Right ventricle myocardium inferior (tissue), 1 donor: ENCODE measurements around the gene RAD23A. TPM values are rescaled to one million over a fixed set of nuclear protein-coding genes. Genes with fewer than 3 reads are reported as not detected.

Source experiments
- ATAC-seq: fragments of 200-7000 bp; cut with Tn5 transposase; one replicate; pipeline ENCODE4 v1.9.1; 2020; ENCODE audit warnings: mild to moderate bottlenecking, moderate library complexity
- DNase-seq: peaks from one replicate; pipeline ENCODE4 v3.0.0; 2021; ENCODE audit errors: missing footprints
- intact Hi-C: fragments of 100-400 bp; cut with DNase I; formaldehyde crosslinking; loops from one replicate; pipeline ENCODE4 v1.11.0; 2022
- microRNA-seq: library from miRNA; unstranded; fragments of <30 nt; microRNA quantifications from one replicate; pipeline ENCODE4 v1.2.0, GENCODE V29; 2020
- total RNA-seq: library from RNA; stranded (reverse); fragmentation: NEBNext Ultra II Directional; extraction: Animal tissue kit (Norgen Biotek cat#: 25700); gene quantifications from one replicate; pipeline ENCODE4 v1.2.1, GENCODE V29; 2021
- donor health status: DM: no; HTN: yes; CAD: no; lungs with severe emphysema.

RAD23A gene
- total RNA-seq, 1 donor from 2014 or later: 171 TPM

- intact Hi-C loops: loop anchor here (1.0 to 5.0 kb wide), 2 partner anchors 37 to 66 kb away; no protein-coding TSS in a partner anchor
- ATAC-seq (peak; percentile 46), DNase-seq (peak; percentile 87)
These were observed 49.3 kb downstream of the RAD23A start, which contains the start of gene NFIX for GRCh38 chr19:12994701-12995595. Gene NFIX (plus strand): TSS chr19:12995475. CDS start chr19:12995838, 363 bp downstream.

- no peak for DNase-seq
- ATAC-seq: peak; percentile 30
- intact Hi-C loops: loop anchor here (1.0 to 5.0 kb wide), 2 partner anchors 36 to 66 kb away; no protein-coding TSS in a partner anchor
These were observed 50.1 kb downstream of the RAD23A start for GRCh38 chr19:12995596-12996405.

DNA sequence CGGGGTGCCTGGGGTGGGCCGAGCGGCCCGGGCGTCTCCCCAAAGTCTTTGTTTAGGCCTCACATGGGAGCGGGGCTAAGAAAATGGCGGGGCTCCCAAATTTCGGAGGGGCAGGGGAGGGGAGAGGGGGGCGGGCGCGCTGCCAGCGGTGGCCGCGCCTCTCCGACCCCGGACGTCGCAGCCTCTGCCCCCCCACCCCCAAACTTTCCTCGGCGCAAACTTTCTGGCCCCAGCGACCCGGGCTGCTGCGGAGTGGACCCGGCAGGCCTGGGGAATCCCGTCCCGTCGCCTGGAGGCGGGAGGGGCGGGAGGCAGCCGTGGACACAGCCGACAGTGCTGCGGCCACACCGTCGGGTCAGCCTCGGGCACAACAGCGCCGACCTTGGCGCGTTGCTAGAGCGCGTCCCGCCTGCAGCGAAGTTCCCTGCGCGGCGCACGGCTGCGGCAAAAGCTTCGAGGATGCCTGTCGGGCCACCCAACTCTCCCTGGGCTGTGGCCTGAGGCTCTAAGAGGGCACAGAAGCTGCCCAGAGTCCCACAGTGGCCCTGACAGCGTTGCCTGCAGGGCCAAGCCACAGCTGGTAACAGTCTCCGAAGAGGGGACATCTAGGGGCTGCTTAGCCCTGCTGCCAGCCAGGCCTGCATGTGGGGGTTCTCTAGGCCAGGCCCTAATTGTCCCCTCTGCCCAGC is 50.9 kb downstream of the RAD23A start:
- ATAC-seq (peak; percentile 61), DNase-seq (no peak)
- intact Hi-C loops: loop anchor here (5.0 kb wide), 1 partner anchor 36 kb away; no protein-coding TSS in a partner anchor

GRCh38 chr19:12997179-12997966 is 51.7 kb downstream of the RAD23A start:
- intact Hi-C loops: loop anchor here (5.0 kb wide), 1 partner anchor 35 kb away; no protein-coding TSS in a partner anchor
- no peak for DNase-seq

GRCh38 chr19:12997967-12998940 is 52.6 kb downstream of the RAD23A start:
- ATAC-seq (no peak), DNase-seq (no peak)
- intact Hi-C loops: loop anchor here (5.0 kb wide), 1 partner anchor 34 kb away; no protein-coding TSS in a partner anchor

More at GRCh38 chr19:12997179-12997966, 51.7 kb downstream of the RAD23A start:
- ATAC-seq: no peak

DNA sequence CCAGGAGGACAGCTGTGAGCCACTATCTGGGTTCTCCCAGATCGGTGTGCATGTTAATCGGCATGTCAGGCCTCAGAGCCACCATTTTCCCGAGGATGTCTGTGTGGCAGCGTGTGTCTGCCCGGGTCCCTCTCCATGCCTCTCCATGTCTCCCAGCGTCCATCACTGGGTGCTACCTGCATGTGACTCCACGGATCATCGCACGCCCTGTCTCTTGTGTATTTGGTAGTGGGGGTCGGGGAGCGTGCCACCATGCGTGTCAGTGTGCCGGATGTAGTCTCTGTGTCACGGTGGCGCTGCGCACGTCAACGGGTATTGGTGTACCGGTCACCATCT is 55.5 kb downstream of the RAD23A start:
- DNase-seq: no peak
- ATAC-seq: no peak
- intact Hi-C loops: no loop called here

DNA sequence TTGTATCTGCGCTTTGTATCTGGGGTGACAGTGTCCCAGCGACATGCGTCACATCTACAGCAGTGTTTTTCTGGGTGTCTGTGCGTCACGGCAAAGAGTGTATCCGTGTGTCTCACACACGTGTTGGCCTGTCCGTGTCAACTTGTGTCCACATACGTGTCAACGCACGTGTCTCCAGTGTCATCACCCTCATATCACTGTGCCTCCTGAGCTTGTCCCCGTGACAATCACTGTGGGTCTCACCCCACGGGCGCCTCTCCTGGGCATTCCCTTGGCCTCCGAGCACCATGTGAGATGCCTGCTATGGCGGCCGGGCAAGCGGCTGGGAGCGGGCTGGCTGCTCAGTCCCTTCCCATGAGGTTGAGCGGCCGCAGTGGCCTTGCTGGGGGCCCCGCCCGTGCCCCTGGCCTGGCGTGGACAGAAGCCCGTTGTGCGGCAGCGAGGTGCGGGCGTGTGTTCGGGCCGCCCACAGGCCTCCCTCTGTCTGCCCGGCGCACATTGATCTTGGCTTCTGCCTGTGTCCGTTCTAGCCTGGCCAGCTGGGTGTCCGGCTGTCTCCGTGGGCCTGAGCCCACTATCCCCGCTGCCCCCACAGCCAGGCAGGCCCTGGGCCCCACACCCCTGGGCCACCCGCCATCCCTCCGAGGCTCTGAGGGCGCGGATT is 56.0 kb downstream of the RAD23A start:
- DNase-seq: no peak
- ATAC-seq: peak; percentile 38
- intact Hi-C loops: no loop called here

DNA sequence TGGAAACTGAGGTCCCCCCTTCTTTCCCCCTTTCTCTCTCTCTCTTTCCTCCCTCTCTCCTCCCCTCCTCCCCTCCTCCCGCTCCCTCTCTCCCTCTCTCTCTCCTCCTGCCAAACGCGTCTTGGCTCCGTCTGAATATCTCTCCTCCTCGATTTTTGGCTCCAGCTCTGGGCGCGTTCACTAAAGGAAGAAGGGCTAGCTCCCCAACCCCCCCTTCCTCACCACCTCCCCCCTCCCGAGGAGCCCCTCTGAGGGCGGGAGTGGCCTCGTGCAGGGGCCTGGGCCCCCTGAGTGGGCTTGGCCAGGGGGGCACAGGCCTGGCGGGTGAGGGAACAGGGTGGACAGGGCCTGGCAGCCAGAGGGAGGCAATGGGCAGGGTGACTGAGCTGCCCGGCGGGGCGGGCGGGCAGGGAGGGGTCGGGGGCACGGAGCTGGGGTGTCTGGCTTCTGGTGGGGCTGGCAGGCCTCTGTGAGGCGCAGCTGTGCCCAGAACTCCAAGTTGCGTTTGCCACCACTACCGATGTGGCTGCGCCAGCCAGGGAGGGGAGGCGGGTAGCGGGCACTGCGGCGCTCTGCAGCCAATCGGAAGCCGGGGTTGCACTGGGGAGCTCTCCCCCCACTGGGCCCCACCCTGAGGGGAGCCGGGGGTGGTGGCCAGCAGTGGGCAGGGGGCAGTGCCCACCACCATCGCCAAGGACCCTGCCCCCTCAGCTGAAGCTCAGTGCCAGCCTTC is 56.7 kb downstream of the RAD23A start:
- DNase-seq (peak; percentile 87), ATAC-seq (peak; percentile 78)
- intact Hi-C loops: no loop called here

GRCh38 chr19:13003081-13003480 is 57.4 kb downstream of the RAD23A start:
- ATAC-seq: no peak
- intact Hi-C loops: no loop called here
- no peak for DNase-seq

Small RNA genes lying within 50 kb of the gene (microRNA-seq; reads per million reads assigned to microRNA genes)
- not detected for gene MIR5695
- 1.1 reads per million for gene MIR6515

Other genes starting within 250 kb of the RAD23A start
- gene FBXW9, start 249.2 kb upstream of the RAD23A start, total RNA-seq: 1.7 TPM
- gene TNPO2, start 221.9 kb upstream of the RAD23A start, total RNA-seq: 35.1 TPM
- gene TRIR, start 211.2 kb upstream of the RAD23A start, total RNA-seq: 133 TPM
- 65.8 TPM for gene GET3, start 208.4 kb upstream of the RAD23A start, total RNA-seq
- gene BEST2, start 194.1 kb upstream of the RAD23A start, total RNA-seq: not detected
- 51.6 TPM for gene HOOK2, start 170.3 kb upstream of the RAD23A start, total RNA-seq
- 25.0 TPM for gene JUNB, start 154.4 kb upstream of the RAD23A start, total RNA-seq
- 692 TPM for gene PRDX2, start 144.1 kb upstream of the RAD23A start, total RNA-seq
- 1.7 TPM for gene THSD8, start 143.8 kb upstream of the RAD23A start, total RNA-seq
- 6.3 TPM for gene RNASEH2A, start 139.3 kb upstream of the RAD23A start, total RNA-seq
- gene RTBDN, start 111.3 kb upstream of the RAD23A start, total RNA-seq: not detected
- gene MAST1, start 107.3 kb upstream of the RAD23A start, total RNA-seq: 0.22 TPM
- gene DNASE2, start 64.4 kb upstream of the RAD23A start, total RNA-seq: 18.8 TPM
- gene KLF1, start 58.7 kb upstream of the RAD23A start, total RNA-seq: not detected
- 33.4 TPM for gene GCDH, start 54.7 kb upstream of the RAD23A start, total RNA-seq
- gene SYCE2, start 26.6 kb upstream of the RAD23A start, total RNA-seq: not detected
- gene FARSA, start 12.2 kb upstream of the RAD23A start, total RNA-seq: 37.6 TPM
- gene CALR, start 7.3 kb upstream of the RAD23A start, total RNA-seq: 496 TPM
- 33.7 TPM for gene GADD45GIP1, start 11.4 kb downstream of the RAD23A start, total RNA-seq
- 9.9 TPM for gene DAND5, start 23.7 kb downstream of the RAD23A start, total RNA-seq
- 159 TPM for gene NFIX, start 49.6 kb downstream of the RAD23A start, total RNA-seq
- gene LYL1, start 157.0 kb downstream of the RAD23A start, total RNA-seq: 9.4 TPM
- gene TRMT1, start 170.9 kb downstream of the RAD23A start, total RNA-seq: 21.1 TPM
- gene NACC1, start 172.4 kb downstream of the RAD23A start, total RNA-seq: 54.0 TPM
- gene STX10, start 204.5 kb downstream of the RAD23A start, total RNA-seq: 34.5 TPM
- gene IER2, start 204.5 kb downstream of the RAD23A start, total RNA-seq: 18.8 TPM